Activated effector memory CD4-positive, alpha-beta T cell treated with anti-CD3 and anti-CD28 coated beads, Interleukin-2, amount 50 U/mL, for 16 hours (primary cell): ENCODE results near the gene CDC20B.
"Not testable (repeated sequence)": the region's sequence is repeated elsewhere in the genome, so short reads cannot be mapped to it uniquely, and the experiment has no call there.

ENCODE experiments used
- DNase-seq: peaks from one replicate; pipeline ENCODE4 v3.0.0-alpha.2; 2020

Gene CDC20B

GRCh38 chr5:55104036-55104772 lies 68.8 kb downstream of the CDC20B start:
- DNase-seq = no peak

GRCh38 chr5:55102348-55102747 lies 70.6 kb downstream of the CDC20B start, which contains the start of gene GZMA:
Gene GZMA, plus strand, starts transcription at chr5:55102646. Its CDS starts 37 bp downstream, at chr5:55102683.
- DNase-seq = peak; percentile 71

- DNase-seq = no peak
Observed at GRCh38 chr5:55101556-55102276, 71.3 kb downstream of the CDC20B start.

- DNase-seq = not testable (repeated sequence)
Observed at GRCh38 chr5:55101148-55101547, 71.8 kb downstream of the CDC20B start.

GRCh38 chr5:55096861-55097260 lies 76.1 kb downstream of the CDC20B start:
- DNase-seq = peak; percentile 66

GRCh38 chr5:55096182-55096581 lies 76.8 kb downstream of the CDC20B start:
- DNase-seq = no peak

- not testable (repeated sequence) for DNase-seq
Observed at GRCh38 chr5:55091011-55091410, 82.0 kb downstream of the CDC20B start.

- DNase-seq = not testable (repeated sequence)
Observed at GRCh38 chr5:55089301-55089700, 83.7 kb downstream of the CDC20B start.

- no peak for DNase-seq
Observed at GRCh38 chr5:55081541-55081940, 91.4 kb downstream of the CDC20B start.

- no peak for DNase-seq
Observed at GRCh38 chr5:55073211-55073610, 99.8 kb downstream of the CDC20B start.

- DNase-seq = no peak
Observed at GRCh38 chr5:55072666-55073065, 100.3 kb downstream of the CDC20B start.

- no peak for DNase-seq
Observed at GRCh38 chr5:55071413-55071812, 101.6 kb downstream of the CDC20B start.

GRCh38 chr5:55070968-55071367 lies 102.0 kb downstream of the CDC20B start:
- DNase-seq = no peak

- DNase-seq = no peak
Observed at GRCh38 chr5:55066277-55066676, 106.7 kb downstream of the CDC20B start.

GRCh38 chr5:55064523-55064922 lies 108.5 kb downstream of the CDC20B start:
- no peak for DNase-seq

GRCh38 chr5:55063899-55064298 lies 109.1 kb downstream of the CDC20B start:
- no peak for DNase-seq

- no peak for DNase-seq
Observed at GRCh38 chr5:55063220-55063863, 109.6 kb downstream of the CDC20B start.
